DND-41 (cell line): Measurements from ENCODE around the gene SMIM5.

Experiments used
- ATAC-seq: fragments of 200-7000 bp; cut with Tn5 transposase; 3 replicates; pipeline ENCODE4 v1.9.1; 2021; ENCODE audit warnings: low read depth; ENCODE audit not compliant: insufficient read depth
- DNase-seq: peaks from one replicate; pipeline ENCODE4 v3.0.0-alpha.2; 2020
- H2AFZ ChIP-seq: 2 replicates; pipeline ENCODE4 v1.6.0; 2012; ENCODE audit warnings: low read depth, low read length
- H3K27ac ChIP-seq: 2 replicates; pipeline ENCODE4 v1.5.1; 2012; ENCODE audit warnings: low read length, inconsistent platforms
- H3K27me3 ChIP-seq: fragments of 200-600 bp; sonication (generic); 2 replicates; pipeline ENCODE4 v1.6.0; 2012; ENCODE audit warnings: low read length, mild to moderate bottlenecking, inconsistent platforms; ENCODE audit not compliant: insufficient read depth, poor library complexity
- H3K36me3 ChIP-seq: 2 replicates; pipeline ENCODE4 v1.5.1; 2012; ENCODE audit warnings: low read length, inconsistent platforms; ENCODE audit not compliant: insufficient read depth
- H3K4me1 ChIP-seq: 2 replicates; pipeline ENCODE4 v1.5.1; 2012; ENCODE audit warnings: mild to moderate bottlenecking, low read length; ENCODE audit not compliant: insufficient read depth
- H3K4me2 ChIP-seq: 2 replicates; pipeline ENCODE4 v1.6.0; 2012; ENCODE audit warnings: mild to moderate bottlenecking, moderate library complexity, low read length, inconsistent platforms; ENCODE audit not compliant: insufficient read depth
- H3K4me3 ChIP-seq, 2 experiments: fragments of 200-600 bp in 1 of 2; shearing (Covaris generic) in 1 of 2; 2 replicates each; pipeline ENCODE4 v1.5.1; 2012 to 2016; ENCODE audit warnings: inconsistent platforms in 2 of 2, low read length in 2 of 2, mild to moderate bottlenecking in 2 of 2, low read depth in 1 of 2, moderate library complexity in 1 of 2
- H3K79me2 ChIP-seq: 2 replicates; pipeline ENCODE4 v1.6.0; 2012; ENCODE audit warnings: low read length, inconsistent platforms; ENCODE audit not compliant: insufficient read depth
- H3K9ac ChIP-seq: 2 replicates; pipeline ENCODE4 v1.6.0; 2012; ENCODE audit warnings: low read depth, mild to moderate bottlenecking, inconsistent platforms, low read length, moderate library complexity
- H3K9me3 ChIP-seq: 2 replicates; pipeline ENCODE4 v1.5.1; 2012; ENCODE audit warnings: low read length, moderate library complexity, mild to moderate bottlenecking, inconsistent platforms; ENCODE audit not compliant: insufficient read depth, severe bottlenecking
- H4K20me1 ChIP-seq: 2 replicates; pipeline ENCODE4 v1.6.0; 2012; ENCODE audit warnings: low read length; ENCODE audit not compliant: insufficient read depth
- CTCF ChIP-seq: IDR thresholded peaks from 2 replicates; pipeline ENCODE4 v1.5.1; 2012; ENCODE audit warnings: borderline replicate concordance, low read length, moderate library complexity, mild to moderate bottlenecking; ENCODE audit not compliant: poor library complexity, severe bottlenecking; ENCODE audit errors: extremely low read depth
- EZH2 ChIP-seq: IDR thresholded peaks from 3 replicates; pipeline ENCODE4 v1.6.1; 2012; ENCODE audit warnings: borderline replicate concordance, low read depth, mild to moderate bottlenecking, moderate library complexity, low read length, inconsistent platforms; ENCODE audit not compliant: severe bottlenecking

SMIM5 gene

GRCh38 chr17:75647921-75648320 lies 14.7 kb downstream of the SMIM5 start:
- H2AFZ ChIP-seq: no peak overlapping the region
- ATAC-seq: no peak
- no peaks in the 10 kb centered on the region for H4K20me1 ChIP-seq
- no peaks in the 10 kb centered on the region for H3K9me3 ChIP-seq
- no peaks in the 10 kb centered on the region for H3K79me2 ChIP-seq
- H3K4me1 ChIP-seq: no peaks in the 10 kb centered on the region
- H3K27ac ChIP-seq: no peak overlapping the region
- H3K9ac ChIP-seq: no peak overlapping the region
- peaks cover 30% of the 10 kb centered on the region for H3K36me3 ChIP-seq
- TF ChIP-seq EZH2 (no peak), CTCF (no peak)
- no peak for DNase-seq
- H3K27me3 ChIP-seq: no peaks in the 10 kb centered on the region
- H3K4me3 ChIP-seq: no peak overlapping the region
- H3K4me2 ChIP-seq: no peak overlapping the region

DNA sequence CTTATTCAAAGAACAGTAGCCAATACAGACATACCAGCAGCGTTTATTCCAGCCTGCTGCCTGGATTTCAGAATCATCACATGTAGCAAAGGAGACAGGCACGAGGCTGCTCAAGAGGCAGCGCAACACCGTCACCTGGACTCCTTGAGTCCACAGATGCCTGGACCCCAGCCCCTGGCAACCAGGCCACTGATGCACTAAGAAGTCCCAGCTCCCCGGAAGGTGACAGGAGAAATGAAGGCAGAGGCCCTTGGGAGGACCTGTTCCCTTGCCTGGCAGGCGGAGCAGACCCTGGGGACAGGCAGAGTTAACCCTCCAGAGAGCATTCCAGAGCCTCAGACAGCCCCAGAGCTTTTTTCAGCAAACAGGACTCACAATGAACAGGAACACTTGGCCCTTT lies 16.5 kb downstream of the SMIM5 start:
- Histone ChIP-seq H3K27me3 (no peaks in the 10 kb centered on the region), H3K9me3 (no peaks in the 10 kb centered on the region), H3K4me3 (no peak overlapping the region), H3K27ac (no peak overlapping the region), H2AFZ (no peak overlapping the region), H3K79me2 (no peaks in the 10 kb centered on the region), H3K9ac (no peak overlapping the region), H3K4me1 (no peaks in the 10 kb centered on the region), H3K36me3 (peaks cover 33% of the 10 kb centered on the region), H3K4me2 (no peak overlapping the region), H4K20me1 (no peaks in the 10 kb centered on the region)
- DNase-seq: no peak
- ATAC-seq: no peak
- TF ChIP-seq EZH2 (no peak), CTCF (no peak)

GRCh38 chr17:75650874-75651273 lies 17.6 kb downstream of the SMIM5 start:
- H3K4me3 ChIP-seq: no peak overlapping the region
- H3K4me1 ChIP-seq: no peaks in the 10 kb centered on the region
- H3K27ac ChIP-seq: no peak overlapping the region
- peaks cover 33% of the 10 kb centered on the region for H3K36me3 ChIP-seq
- H3K9ac ChIP-seq: no peak overlapping the region
- H3K4me2 ChIP-seq: no peak overlapping the region
- no peak overlapping the region for H2AFZ ChIP-seq
- no peaks in the 10 kb centered on the region for H3K79me2 ChIP-seq
- DNase-seq (no peak), ATAC-seq (no peak)
- TF ChIP-seq EZH2 (no peak), CTCF (no peak)
- no peaks in the 10 kb centered on the region for H3K27me3 ChIP-seq
- no peaks in the 10 kb centered on the region for H3K9me3 ChIP-seq
- no peaks in the 10 kb centered on the region for H4K20me1 ChIP-seq

GRCh38 chr17:75652341-75652740 lies 19.1 kb downstream of the SMIM5 start:
- H3K9me3 ChIP-seq: no peaks in the 10 kb centered on the region
- TF ChIP-seq EZH2 (no peak), CTCF (no peak)

More at GRCh38 chr17:75652341-75652740, 19.1 kb downstream of the SMIM5 start:
- H3K4me1 ChIP-seq: no peaks in the 10 kb centered on the region
- no peak overlapping the region for H3K4me2 ChIP-seq
- H3K27ac ChIP-seq: peak overlapping the region; percentile 0; the same call in 1 of the 2 replicates
- H3K27me3 ChIP-seq: no peaks in the 10 kb centered on the region
- H3K79me2 ChIP-seq: no peaks in the 10 kb centered on the region
- peaks cover 38% of the 10 kb centered on the region for H3K36me3 ChIP-seq
- H4K20me1 ChIP-seq: no peaks in the 10 kb centered on the region
- no peak overlapping the region for H2AFZ ChIP-seq
- ATAC-seq: no peak
- no peak overlapping the region for H3K4me3 ChIP-seq
- DNase-seq: no peak
- no peak overlapping the region for H3K9ac ChIP-seq
